ENCODE results near the gene NELL2.

The NELL2 gene

GRCh38 chr12:44677724-44678123 lies 198.4 kb downstream of the NELL2 start:
- no peak for DNase-seq (ENCODE audit: low spot score in 2 of 2)
- no peaks in the 10 kb centered on the region for H3K27me3 ChIP-seq (ENCODE audit: low read depth)
- H3K4me3 ChIP-seq: no peak overlapping the region
- in situ Hi-C loops (cut with MboI; ENCODE audit: low sequenced_read_pairs): no loop called here
- H3K4me1 ChIP-seq: peaks cover 12% of the 10 kb centered on the region
- no peaks in the 10 kb centered on the region for H3K36me3 ChIP-seq (replicated peaks)
- H3K9me3 ChIP-seq: no peaks in the 10 kb centered on the region

- Histone ChIP-seq H3K9me3 (no peaks in the 10 kb centered on the region), H3K36me3 (replicated peaks) (no peaks in the 10 kb centered on the region), H3K4me3 (no peak overlapping the region), H3K4me1 (peaks cover 12% of the 10 kb centered on the region), H3K27me3 (ENCODE audit: low read depth) (no peaks in the 10 kb centered on the region)
- in situ Hi-C loops (cut with MboI; ENCODE audit: low sequenced_read_pairs): no loop called here
- peak; percentile 22 to 62 for DNase-seq (ENCODE audit: low spot score in 2 of 2)
Observed at GRCh38 chr12:44674875-44675274, 201.2 kb downstream of the NELL2 start.

- Histone ChIP-seq H3K4me3 (no peak overlapping the region), H3K9me3 (no peaks in the 10 kb centered on the region), H3K27me3 (ENCODE audit: low read depth) (no peaks in the 10 kb centered on the region), H3K4me1 (peaks cover 12% of the 10 kb centered on the region), H3K36me3 (replicated peaks) (no peaks in the 10 kb centered on the region)
- in situ Hi-C loops (cut with MboI; ENCODE audit: low sequenced_read_pairs): no loop called here
- no peak for DNase-seq (ENCODE audit: low spot score in 2 of 2)
Observed at GRCh38 chr12:44673811-44674210, 202.3 kb downstream of the NELL2 start.

GRCh38 chr12:44672042-44672441 lies 204.1 kb downstream of the NELL2 start:
- in situ Hi-C loops (cut with MboI; ENCODE audit: low sequenced_read_pairs): no loop called here
- H3K9me3 ChIP-seq: no peaks in the 10 kb centered on the region
- no peak for DNase-seq (ENCODE audit: low spot score in 2 of 2)
- H3K4me1 ChIP-seq: peaks cover 12% of the 10 kb centered on the region
- H3K36me3 ChIP-seq (replicated peaks): no peaks in the 10 kb centered on the region
- H3K27me3 ChIP-seq (ENCODE audit: low read depth): no peaks in the 10 kb centered on the region
- H3K4me3 ChIP-seq: no peak overlapping the region

GRCh38 chr12:44668443-44668842 lies 207.7 kb downstream of the NELL2 start:
- no peaks in the 10 kb centered on the region for H3K27me3 ChIP-seq (ENCODE audit: low read depth)
- in situ Hi-C loops (cut with MboI; ENCODE audit: low sequenced_read_pairs): no loop called here
- H3K4me1 ChIP-seq: no peaks in the 10 kb centered on the region

GRCh38 chr12:44667461-44667860 lies 208.7 kb downstream of the NELL2 start:
- no peaks in the 10 kb centered on the region for H3K27me3 ChIP-seq (ENCODE audit: low read depth)
- DNase-seq (ENCODE audit: low spot score in 2 of 2): no peak
- H3K4me1 ChIP-seq: no peaks in the 10 kb centered on the region

More at GRCh38 chr12:44668443-44668842, 207.7 kb downstream of the NELL2 start:
- no peak overlapping the region for H3K4me3 ChIP-seq
- H3K36me3 ChIP-seq (replicated peaks): no peaks in the 10 kb centered on the region
- no peak for DNase-seq (ENCODE audit: low spot score in 2 of 2)
- H3K9me3 ChIP-seq: no peaks in the 10 kb centered on the region

GRCh38 chr12:44663291-44663690 lies 212.8 kb downstream of the NELL2 start:
- Histone ChIP-seq H3K4me3 (no peak overlapping the region), H3K36me3 (replicated peaks) (no peaks in the 10 kb centered on the region), H3K27me3 (ENCODE audit: low read depth) (no peaks in the 10 kb centered on the region), H3K4me1 (no peaks in the 10 kb centered on the region), H3K9me3 (no peaks in the 10 kb centered on the region)
- in situ Hi-C loops (cut with MboI; ENCODE audit: low sequenced_read_pairs): no loop called here
- no peak for DNase-seq (ENCODE audit: low spot score in 2 of 2)

More at GRCh38 chr12:44667461-44667860, 208.7 kb downstream of the NELL2 start:
- in situ Hi-C loops (cut with MboI; ENCODE audit: low sequenced_read_pairs): no loop called here
- Histone ChIP-seq H3K9me3 (no peaks in the 10 kb centered on the region), H3K4me3 (no peak overlapping the region), H3K36me3 (replicated peaks) (no peaks in the 10 kb centered on the region)

GRCh38 chr12:44655846-44656245 lies 220.3 kb downstream of the NELL2 start:
- DNase-seq (ENCODE audit: low spot score in 2 of 2): no peak
- H3K27me3 ChIP-seq (ENCODE audit: low read depth): no peaks in the 10 kb centered on the region
- in situ Hi-C loops (cut with MboI; ENCODE audit: low sequenced_read_pairs): no loop called here
- H3K4me3 ChIP-seq: no peak overlapping the region
- H3K4me1 ChIP-seq: no peaks in the 10 kb centered on the region
- H3K9me3 ChIP-seq: no peaks in the 10 kb centered on the region
- no peaks in the 10 kb centered on the region for H3K36me3 ChIP-seq (replicated peaks)

GRCh38 chr12:44654646-44655639 lies 221.2 kb downstream of the NELL2 start:
- in situ Hi-C loops (cut with MboI; ENCODE audit: low sequenced_read_pairs): no loop called here
- no peak for DNase-seq (ENCODE audit: low spot score in 2 of 2)
- Histone ChIP-seq H3K4me1 (peaks cover 1% of the 10 kb centered on the region; the same call in 1 of the 2 replicates), H3K9me3 (no peaks in the 10 kb centered on the region), H3K27me3 (ENCODE audit: low read depth) (no peaks in the 10 kb centered on the region), H3K4me3 (no peak overlapping the region), H3K36me3 (replicated peaks) (no peaks in the 10 kb centered on the region)

- no peaks in the 10 kb centered on the region for H3K36me3 ChIP-seq (replicated peaks)
- no peaks in the 10 kb centered on the region for H3K27me3 ChIP-seq (ENCODE audit: low read depth)
- H3K4me1 ChIP-seq: peaks cover 3% of the 10 kb centered on the region; the same call in 1 of the 2 replicates
- DNase-seq (ENCODE audit: low spot score in 2 of 2): no peak
- H3K9me3 ChIP-seq: no peaks in the 10 kb centered on the region
- H3K4me3 ChIP-seq: no peak overlapping the region
- in situ Hi-C loops (cut with MboI; ENCODE audit: low sequenced_read_pairs): no loop called here
Observed at GRCh38 chr12:44653861-44654527, 222.1 kb downstream of the NELL2 start.

GRCh38 chr12:44649693-44650092 lies 226.4 kb downstream of the NELL2 start:
- no peaks in the 10 kb centered on the region for H3K27me3 ChIP-seq (ENCODE audit: low read depth)
- in situ Hi-C loops (cut with MboI; ENCODE audit: low sequenced_read_pairs): no loop called here
- no peak for DNase-seq (ENCODE audit: low spot score in 2 of 2)
- H3K36me3 ChIP-seq (replicated peaks): no peaks in the 10 kb centered on the region
- no peak overlapping the region for H3K4me3 ChIP-seq
- H3K4me1 ChIP-seq: peaks cover 3% of the 10 kb centered on the region; the same call in 1 of the 2 replicates
- no peaks in the 10 kb centered on the region for H3K9me3 ChIP-seq

GRCh38 chr12:44647917-44648690 lies 228.0 kb downstream of the NELL2 start:
- Histone ChIP-seq H3K36me3 (replicated peaks) (no peaks in the 10 kb centered on the region), H3K9me3 (no peaks in the 10 kb centered on the region), H3K4me1 (peaks cover 3% of the 10 kb centered on the region; the same call in 1 of the 2 replicates), H3K4me3 (no peak overlapping the region), H3K27me3 (ENCODE audit: low read depth) (no peaks in the 10 kb centered on the region)
- DNase-seq (ENCODE audit: low spot score in 2 of 2): no peak
- in situ Hi-C loops (cut with MboI; ENCODE audit: low sequenced_read_pairs): no loop called here

GRCh38 chr12:44640427-44641190 lies 235.5 kb downstream of the NELL2 start:
- no peak for DNase-seq (ENCODE audit: low spot score in 2 of 2)
- in situ Hi-C loops (cut with MboI; ENCODE audit: low sequenced_read_pairs): no loop called here
- H3K36me3 ChIP-seq (replicated peaks): no peaks in the 10 kb centered on the region
- H3K9me3 ChIP-seq: no peaks in the 10 kb centered on the region
- no peaks in the 10 kb centered on the region for H3K4me1 ChIP-seq
- no peaks in the 10 kb centered on the region for H3K27me3 ChIP-seq (ENCODE audit: low read depth)
- H3K4me3 ChIP-seq: no peak overlapping the region

All from HAP-1 (cell line).